GM23338 (cell line): ENCODE measurements around the gene PSMA2. TPM values are rescaled to one million over a fixed set of nuclear protein-coding genes. Genes with fewer than 3 reads are reported as not detected.

Source experiments
- EZH2phosphoT487 ChIP-seq: fragments of 200-600 bp; sonication (generic); IDR thresholded peaks from one replicate; pipeline ENCODE4 v1.8.1; 2018; ENCODE audit warnings: antibody characterized with exemption; ENCODE audit not compliant: unreplicated experiment
- JUNB ChIP-seq: IDR thresholded peaks from one replicate; pipeline ENCODE4 v1.6.1; 2016; ENCODE audit warnings: antibody characterized with exemption; ENCODE audit not compliant: unreplicated experiment
- NANOG ChIP-seq: IDR thresholded peaks from 2 replicates; pipeline ENCODE4 v1.6.1; 2016; ENCODE audit warnings: antibody characterized with exemption, borderline replicate concordance
- POLR2AphosphoS5 ChIP-seq: IDR thresholded peaks from 2 replicates; pipeline ENCODE4 v1.6.1; 2016; ENCODE audit warnings: antibody characterized with exemption, low read depth
- REST ChIP-seq: IDR thresholded peaks from one replicate; pipeline ENCODE4 v1.6.1; 2018; ENCODE audit warnings: antibody characterized with exemption; ENCODE audit not compliant: unreplicated experiment
- STAT1 ChIP-seq: IDR thresholded peaks from one replicate; pipeline ENCODE4 v1.6.1; 2016; ENCODE audit warnings: antibody characterized with exemption; ENCODE audit not compliant: unreplicated experiment
- ZNF114 ChIP-seq: fragments of 250-450 bp; sonication (Bioruptor Pico); IDR thresholded peaks from 2 replicates; pipeline ENCODE4 v1.5.0; 2020; ENCODE audit warnings: mild to moderate bottlenecking, moderate library complexity
- polyA plus RNA-seq: library from polyadenylated mRNA; unstranded; fragments of >200 nt; fragmentation: Nextera tagmentation; extraction: Ambion mirVana; gene quantifications from 2 replicates; pipeline ENCODE4 v1.2.1, GENCODE V29; 2016
- total RNA-seq: library from RNA; depleted of rRNA; stranded (reverse); fragments of >200 nt; shearing (Covaris generic); gene quantifications from 2 replicates; pipeline ENCODE4 v1.2.3, GENCODE V29; 2014
- TF ChIP-seq, protein P1 (sequence below): fragments of 250-450 bp; sonication (Bioruptor Pico); IDR thresholded peaks from 2 replicates; pipeline ENCODE4 v1.5.0; 2020; ENCODE audit warnings: mild to moderate bottlenecking, moderate library complexity

Gene PSMA2
- total and polyA plus RNA-seq, 2 experiments from 2014 or later = 178 to 678 TPM

DNA sequence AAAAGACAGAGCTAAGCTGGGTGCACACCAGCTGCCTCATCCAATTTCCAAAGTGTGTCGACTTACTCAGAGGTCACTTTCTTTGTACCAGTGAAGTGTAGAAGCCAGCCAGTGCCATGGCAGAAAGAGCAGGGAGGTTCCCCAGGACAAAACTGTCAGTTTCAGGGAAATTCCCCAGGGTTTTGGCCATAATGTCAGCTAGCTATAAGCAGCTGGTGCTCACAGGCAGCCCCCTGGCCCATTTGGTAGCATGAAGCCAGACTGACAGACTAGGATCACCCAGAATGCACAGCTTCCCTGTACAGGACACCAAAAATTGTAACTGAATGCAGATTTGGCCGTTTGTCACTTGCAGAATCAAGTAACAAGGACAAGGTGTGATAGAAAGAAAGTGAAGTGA is 28.8 kb upstream of the PSMA2 start (continued):
- TF ChIP-seq, protein P1, sequence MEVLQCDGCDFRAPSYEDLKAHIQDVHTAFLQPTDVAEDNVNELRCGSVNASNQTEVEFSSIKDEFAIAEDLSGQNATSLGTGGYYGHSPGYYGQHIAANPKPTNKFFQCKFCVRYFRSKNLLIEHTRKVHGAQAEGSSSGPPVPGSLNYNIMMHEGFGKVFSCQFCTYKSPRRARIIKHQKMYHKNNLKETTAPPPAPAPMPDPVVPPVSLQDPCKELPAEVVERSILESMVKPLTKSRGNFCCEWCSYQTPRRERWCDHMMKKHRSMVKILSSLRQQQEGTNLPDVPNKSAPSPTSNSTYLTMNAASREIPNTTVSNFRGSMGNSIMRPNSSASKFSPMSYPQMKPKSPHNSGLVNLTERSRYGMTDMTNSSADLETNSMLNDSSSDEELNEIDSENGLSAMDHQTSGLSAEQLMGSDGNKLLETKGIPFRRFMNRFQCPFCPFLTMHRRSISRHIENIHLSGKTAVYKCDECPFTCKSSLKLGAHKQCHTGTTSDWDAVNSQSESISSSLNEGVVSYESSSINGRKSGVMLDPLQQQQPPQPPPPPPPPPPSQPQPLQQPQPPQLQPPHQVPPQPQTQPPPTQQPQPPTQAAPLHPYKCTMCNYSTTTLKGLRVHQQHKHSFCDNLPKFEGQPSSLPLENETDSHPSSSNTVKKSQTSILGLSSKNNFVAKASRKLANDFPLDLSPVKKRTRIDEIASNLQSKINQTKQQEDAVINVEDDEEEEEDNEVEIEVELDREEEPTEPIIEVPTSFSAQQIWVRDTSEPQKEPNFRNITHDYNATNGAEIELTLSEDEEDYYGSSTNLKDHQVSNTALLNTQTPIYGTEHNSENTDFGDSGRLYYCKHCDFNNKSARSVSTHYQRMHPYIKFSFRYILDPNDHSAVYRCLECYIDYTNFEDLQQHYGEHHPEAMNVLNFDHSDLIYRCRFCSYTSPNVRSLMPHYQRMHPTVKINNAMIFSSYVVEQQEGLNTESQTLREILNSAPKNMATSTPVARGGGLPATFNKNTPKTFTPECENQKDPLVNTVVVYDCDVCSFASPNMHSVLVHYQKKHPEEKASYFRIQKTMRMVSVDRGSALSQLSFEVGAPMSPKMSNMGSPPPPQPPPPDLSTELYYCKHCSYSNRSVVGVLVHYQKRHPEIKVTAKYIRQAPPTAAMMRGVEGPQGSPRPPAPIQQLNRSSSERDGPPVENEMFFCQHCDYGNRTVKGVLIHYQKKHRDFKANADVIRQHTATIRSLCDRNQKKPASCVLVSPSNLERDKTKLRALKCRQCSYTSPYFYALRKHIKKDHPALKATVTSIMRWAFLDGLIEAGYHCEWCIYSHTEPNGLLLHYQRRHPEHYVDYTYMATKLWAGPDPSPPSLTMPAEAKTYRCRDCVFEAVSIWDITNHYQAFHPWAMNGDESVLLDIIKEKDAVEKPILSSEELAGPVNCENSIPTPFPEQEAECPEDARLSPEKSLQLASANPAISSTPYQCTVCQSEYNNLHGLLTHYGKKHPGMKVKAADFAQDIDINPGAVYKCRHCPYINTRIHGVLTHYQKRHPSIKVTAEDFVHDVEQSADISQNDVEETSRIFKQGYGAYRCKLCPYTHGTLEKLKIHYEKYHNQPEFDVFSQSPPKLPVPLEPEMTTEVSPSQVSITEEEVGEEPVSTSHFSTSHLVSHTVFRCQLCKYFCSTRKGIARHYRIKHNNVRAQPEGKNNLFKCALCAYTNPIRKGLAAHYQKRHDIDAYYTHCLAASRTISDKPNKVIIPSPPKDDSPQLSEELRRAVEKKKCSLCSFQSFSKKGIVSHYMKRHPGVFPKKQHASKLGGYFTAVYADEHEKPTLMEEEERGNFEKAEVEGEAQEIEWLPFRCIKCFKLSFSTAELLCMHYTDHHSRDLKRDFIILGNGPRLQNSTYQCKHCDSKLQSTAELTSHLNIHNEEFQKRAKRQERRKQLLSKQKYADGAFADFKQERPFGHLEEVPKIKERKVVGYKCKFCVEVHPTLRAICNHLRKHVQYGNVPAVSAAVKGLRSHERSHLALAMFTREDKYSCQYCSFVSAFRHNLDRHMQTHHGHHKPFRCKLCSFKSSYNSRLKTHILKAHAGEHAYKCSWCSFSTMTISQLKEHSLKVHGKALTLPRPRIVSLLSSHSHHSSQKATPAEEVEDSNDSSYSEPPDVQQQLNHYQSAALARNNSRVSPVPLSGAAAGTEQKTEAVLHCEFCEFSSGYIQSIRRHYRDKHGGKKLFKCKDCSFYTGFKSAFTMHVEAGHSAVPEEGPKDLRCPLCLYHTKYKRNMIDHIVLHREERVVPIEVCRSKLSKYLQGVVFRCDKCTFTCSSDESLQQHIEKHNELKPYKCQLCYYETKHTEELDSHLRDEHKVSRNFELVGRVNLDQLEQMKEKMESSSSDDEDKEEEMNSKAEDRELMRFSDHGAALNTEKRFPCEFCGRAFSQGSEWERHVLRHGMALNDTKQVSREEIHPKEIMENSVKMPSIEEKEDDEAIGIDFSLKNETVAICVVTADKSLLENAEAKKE (CRISPR knock-in tag) = no peak
- TF ChIP-seq EZH2phosphoT487 (no peak), NANOG (no peak), JUNB (no peak), ZNF114 (CRISPR knock-in tag) (no peak), STAT1 (no peak), POLR2AphosphoS5 (no peak), REST (no peak)
